GDM1 (cell line): ENCODE results near the gene SLAMF7.
A peak's percentile ranks its signal among the peaks of the same experiment; 100 is the strongest.
"Not testable (repeated sequence)": the region's sequence is repeated elsewhere in the genome, so short reads cannot be mapped to it uniquely, and the experiment has no call there.

ENCODE experiments used
- DNase-seq: peaks from one replicate; lab custom pipeline; 2025; lab: John Stamatoyannopoulos, UW

The SLAMF7 gene, protein sequence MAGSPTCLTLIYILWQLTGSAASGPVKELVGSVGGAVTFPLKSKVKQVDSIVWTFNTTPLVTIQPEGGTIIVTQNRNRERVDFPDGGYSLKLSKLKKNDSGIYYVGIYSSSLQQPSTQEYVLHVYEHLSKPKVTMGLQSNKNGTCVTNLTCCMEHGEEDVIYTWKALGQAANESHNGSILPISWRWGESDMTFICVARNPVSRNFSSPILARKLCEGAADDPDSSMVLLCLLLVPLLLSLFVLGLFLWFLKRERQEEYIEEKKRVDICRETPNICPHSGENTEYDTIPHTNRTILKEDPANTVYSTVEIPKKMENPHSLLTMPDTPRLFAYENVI

DNA sequence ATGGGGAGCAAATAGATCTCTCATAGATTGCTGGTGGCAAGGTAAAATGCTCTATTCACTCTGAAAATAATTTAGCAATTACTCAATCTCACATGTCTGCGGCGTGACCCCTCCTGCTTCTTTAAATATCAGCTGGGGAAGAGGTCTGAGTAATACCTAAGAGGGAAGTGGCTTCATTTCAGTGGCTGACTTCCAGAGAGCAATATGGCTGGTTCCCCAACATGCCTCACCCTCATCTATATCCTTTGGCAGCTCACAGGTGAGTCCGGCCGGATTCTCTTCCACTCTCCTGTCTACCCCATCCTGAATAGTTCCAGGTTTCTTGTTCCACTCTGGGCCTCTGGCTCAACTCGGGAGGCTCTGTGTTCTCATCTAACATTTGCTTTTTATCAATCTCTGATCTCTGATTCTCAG lies at the start of gene SLAMF7:
Gene SLAMF7, plus strand, starts transcription at position 150 of the 414 bp plus-strand sequence. Its CDS starts 55 bp downstream, at position 205.
- peak; percentile 10 for DNase-seq

DNA sequence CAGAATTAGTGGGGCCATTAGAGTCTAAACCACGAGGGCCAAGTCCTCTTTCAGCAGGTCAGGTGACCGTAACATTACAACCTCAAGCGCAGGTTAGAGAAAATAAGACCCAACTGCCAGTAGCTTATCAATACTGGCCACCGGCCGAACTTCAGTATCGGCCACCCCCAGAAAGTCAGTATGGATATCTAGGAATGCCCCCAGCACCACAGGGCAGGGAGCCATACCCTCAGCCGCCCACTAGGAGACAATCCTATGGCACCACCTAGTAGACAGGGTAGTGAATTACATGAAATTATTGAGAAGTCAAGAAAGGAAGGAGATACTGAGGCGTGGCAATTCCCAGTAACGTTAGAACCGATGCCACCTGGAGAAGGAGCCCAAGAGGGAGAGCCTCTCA lies 46.7 kb upstream of the SLAMF7 start:
- DNase-seq, result not testable (repeated sequence)

DNA sequence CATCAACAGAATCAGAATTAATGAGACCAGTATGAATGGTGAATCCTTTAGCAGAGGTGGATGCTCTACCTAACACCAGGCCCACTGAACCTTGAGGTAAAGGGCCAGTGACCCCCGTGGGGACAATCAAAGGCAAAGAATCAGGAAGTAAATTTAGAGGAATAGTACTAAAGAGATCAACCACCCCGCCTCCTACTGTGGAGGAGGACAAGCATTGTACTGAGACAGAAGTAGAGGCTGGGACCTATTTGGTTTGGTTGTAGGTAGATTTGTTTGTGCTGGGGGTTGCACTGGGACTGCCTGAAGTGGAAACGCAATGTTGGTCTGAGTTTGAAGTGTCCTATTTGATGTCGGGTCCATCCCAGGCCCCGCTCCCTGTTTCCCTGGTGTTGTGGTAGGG lies 36.9 kb upstream of the SLAMF7 start:
- no peak for DNase-seq

DNA sequence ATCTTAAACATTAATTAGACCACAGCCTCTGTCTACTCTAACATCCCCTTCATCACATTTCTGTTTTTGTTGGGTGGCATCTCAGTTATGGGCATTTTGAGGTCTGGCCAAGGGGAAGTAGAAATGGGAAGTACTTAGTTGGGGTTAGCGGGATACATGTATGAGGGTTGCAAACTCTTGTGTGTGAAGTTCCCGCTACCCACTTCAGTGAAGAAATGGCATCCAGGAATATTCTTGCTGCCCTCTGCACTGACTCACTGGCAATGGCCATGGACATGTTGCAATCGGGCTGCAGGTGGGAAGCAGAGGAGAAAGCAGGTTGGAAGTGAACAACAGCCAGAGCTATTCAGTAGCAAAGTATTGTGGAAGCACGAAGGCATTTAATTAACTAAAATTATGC lies 34.8 kb upstream of the SLAMF7 start:
- DNase-seq, result peak; percentile 75

DNA sequence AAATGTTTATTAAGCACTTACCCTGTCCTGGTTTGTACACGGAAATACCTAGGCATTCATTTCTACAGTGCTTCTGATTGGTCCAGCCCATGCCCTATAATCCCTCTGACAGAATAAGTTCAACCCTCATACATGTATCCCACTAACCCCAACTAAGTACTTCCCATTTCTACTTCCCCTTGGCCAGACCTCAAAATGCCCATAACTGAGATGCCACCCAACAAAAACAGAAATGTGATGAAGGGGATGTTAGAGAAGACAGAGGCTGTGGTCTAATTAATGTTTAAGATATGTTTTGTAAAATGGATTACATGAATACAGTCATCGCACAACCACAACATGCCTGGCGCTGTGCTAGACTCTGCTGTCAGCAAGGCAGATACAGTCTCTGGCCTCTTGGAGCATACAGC lies 33.8 kb upstream of the SLAMF7 start:
- peak; percentile 53 for DNase-seq

DNA sequence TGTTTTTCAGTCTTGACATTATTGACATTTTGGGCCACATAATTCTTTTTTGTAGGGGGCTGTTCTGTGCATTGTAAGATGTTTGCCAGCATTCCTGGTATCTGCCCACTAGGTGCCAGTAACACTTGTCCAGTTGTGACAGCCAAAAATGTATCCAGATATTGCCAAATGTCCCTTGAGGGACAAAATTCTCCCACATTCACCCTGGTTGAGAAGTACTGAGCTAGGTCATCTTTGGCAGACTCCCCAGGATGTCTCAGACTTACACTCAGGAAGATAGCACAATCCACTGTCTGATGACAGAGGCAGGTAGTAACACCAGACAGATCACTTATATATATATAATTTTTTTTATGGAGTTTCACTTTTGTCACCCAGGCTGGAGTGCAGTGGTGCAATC lies 33.3 kb upstream of the SLAMF7 start:
- DNase-seq, result no peak

DNA sequence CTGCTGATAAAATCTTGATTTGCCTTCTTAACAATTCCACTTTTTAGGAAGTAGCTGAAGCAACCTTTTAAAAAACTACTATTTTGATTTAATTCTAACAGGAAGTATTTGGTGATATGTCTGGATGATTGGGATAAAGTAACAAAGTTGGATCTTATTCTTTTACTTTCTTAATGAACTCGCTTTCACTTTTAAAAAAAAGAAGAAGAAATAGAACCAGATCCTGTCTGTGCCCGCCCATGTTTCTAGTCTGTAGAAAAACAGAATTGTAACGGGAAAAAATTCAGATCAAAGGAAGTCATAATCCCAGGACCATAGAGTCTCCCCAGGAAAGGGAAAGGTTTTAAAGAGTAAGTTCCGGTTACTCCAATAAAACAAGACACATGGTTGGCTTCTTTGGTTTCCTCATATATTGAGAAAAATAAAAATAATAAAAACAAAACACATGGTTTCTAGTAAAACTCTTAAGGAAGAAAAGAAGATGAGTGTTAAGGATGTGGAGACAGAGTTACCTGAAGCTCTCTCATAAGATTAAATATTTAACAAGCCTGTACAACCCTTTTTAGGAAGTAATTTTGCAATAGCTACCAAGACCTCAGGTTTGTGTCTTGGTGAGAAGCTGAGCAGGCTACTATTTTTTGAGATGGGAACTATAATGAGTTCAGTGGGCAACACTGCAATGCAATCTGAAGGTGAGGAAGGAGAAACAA lies 32.4 kb upstream of the SLAMF7 start:
- no peak for DNase-seq

DNA sequence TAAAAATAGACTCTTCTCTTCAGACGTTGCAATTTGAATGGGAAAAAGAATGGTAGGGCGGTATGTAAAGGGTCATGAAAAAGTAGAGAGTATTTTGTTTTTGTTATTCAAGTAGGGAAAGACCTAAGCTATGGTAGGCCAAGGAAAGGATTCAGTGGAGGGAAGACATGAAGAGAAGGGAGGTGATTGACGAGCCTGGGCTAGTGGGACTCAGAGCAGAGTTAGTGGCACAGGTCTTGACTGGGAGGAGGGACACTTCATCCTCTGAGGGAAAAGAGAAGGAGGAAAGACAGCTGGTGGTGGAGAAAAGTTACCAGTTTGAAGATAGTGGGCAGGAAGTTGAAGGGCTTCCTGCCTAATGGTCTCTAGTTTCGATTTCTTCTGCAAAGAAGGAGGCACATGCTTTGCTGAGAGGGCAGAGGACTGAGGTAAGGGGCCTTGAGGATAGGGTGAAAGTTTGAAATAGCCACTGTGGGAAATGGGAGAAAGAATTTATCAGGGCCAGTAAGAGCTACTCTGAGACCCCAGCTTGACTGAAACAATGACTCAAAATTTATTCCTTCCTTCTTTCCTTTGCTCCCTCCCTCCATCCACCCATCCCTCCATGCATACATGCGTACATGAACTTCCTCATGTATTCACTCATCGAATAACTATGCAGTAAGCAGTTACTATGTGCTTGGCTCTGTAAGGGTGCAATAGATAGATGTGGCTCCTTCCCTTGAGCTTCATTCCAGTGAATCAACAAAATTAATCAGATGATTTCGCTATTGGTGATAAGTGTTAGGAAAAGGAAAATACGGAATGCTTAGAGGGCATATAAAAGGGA lies 31.6 kb upstream of the SLAMF7 start:
- no peak for DNase-seq

DNA sequence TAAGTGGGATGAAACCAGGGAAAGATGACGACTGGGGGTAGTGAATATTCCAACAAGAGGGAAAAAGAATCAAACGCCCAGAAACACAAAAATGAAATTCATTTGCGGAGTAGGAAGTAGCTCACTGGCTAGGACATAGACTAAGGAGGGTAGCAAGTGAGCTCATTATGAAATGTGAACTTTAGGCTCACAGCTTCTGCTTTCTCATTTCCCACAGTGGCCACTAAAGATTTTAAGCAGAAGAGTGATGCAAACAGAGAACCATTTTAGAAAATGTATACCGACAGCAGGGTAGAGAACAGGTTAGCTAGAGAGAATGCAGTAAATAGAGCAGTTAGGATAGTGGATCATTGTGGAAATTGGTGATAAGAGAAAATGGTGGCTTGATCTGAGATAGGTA lies 30.9 kb upstream of the SLAMF7 start:
- peak; percentile 37 for DNase-seq

DNA sequence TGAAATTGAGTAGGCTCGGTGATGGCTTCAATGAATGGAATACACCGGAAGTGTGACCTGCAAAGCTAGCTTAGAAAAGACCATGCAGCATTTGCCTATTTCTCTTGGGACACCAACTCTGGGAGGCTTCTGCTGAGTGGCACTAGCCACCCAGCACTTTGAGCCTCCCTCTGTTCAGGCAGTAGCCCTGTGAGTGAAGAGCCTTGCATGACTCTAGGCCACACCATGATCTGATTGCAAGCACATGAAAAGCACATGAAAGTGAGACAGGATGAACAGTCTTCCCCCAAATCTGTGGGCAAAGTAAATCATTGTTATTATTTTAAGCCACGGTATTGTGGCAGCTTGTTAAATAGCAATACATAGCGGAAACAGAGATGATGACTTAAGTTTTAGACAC lies 30.2 kb upstream of the SLAMF7 start:
- DNase-seq, result no peak

DNA sequence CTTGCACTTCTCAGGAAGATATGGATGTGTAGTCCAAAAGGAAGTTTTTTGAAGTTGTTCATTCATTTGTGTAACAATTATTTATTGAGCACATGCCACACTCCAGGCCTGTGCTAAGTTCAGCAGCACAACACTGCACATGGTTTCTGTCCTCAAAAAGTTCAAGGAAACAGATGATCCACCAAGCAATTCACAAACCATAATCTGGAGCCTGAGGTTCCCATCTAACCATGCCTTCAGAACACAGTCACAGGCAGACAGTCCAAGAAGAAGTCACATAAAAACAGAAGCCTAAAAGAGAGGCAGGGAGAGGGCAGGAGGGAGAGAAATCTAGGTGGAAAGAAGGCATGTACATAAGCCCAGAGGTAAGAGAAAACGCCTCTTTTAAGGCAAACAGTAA lies 29.3 kb upstream of the SLAMF7 start:
- DNase-seq, result no peak

DNA sequence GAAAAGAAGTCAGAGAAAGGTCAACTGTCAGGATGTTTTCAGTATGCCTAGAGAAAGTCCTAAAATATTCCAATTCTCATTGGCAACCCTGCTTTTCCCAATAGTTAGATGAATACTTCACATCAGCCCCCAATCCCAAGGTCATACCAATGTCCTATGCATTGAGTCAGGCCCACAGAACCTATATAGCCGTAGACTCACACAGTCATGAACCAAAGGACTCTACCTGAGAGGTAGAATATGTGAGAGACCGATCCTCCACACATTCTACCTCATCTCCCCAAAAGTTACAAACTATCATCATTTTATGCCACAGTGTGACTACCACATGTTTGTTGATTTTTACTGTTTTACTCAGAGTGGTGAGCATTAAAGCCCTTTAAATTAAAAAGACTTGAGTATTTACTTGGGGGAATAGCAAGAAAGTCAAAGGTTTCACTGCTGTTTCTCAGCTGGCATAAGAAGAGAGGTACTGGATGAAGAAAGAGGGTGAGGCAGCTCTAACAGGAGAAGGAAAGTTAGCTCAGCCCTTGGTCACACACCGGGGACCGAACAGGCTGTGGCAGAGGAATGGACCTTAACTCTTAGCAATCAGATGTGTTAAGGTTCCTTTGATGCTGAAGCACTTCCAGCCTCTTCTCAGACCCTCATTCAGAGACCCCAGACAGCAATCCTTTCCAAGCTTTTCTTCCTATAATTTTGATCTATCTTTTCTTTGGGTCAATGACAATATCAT lies 28.4 kb upstream of the SLAMF7 start:
- DNase-seq, result no peak

DNA sequence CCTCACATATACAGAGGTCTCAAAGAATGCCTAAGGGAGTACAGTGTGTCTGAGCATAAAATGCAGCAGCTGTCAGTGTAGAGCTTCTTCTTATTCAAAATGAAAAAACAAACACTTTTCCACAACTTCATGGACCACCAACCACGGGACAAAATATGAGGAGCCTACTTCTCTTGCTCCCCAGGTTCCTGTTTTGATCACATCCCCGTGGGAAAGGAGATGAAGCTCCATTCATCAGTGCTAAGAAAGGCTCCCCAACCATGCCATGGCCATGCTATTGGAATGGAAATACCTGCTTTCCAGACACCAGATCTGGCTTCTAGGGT lies 27.8 kb upstream of the SLAMF7 start:
- no peak for DNase-seq

DNA sequence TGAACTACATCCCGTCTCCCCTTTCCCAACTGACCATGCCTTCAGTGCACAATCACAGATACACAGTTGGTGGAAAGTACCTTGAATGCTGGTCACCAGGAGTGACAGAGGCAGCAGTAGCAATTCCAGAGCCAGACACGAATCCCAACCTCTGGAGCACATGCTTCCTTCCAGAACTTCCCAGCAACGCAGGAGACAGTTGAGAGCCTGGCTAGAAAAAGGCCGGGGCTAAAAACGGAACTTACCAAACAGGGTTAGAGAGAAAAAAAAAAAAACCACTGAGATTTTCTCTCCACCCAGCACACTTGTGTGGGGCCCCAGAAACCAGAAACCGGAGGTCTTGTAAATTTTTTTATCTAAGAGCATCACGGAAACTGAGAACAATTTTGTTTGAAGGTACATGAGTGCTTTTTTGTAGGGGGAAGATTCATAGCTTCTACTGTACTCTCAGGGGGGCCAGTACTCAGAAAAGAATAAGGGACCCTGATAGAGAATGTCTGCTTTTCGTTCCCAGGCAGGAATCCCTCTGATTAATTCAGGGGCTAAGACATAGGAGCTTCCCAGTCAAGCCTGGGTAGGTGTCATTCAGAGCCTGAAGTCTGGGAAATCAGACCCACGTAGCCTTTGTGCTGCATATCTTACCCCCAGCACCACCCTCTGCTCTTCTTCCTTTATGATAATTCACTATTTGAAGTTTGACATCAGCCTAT lies 27.3 kb upstream of the SLAMF7 start, which contains the start of gene CD48:
Gene CD48, minus strand, starts transcription at position 221 of the 710 bp plus-strand sequence. Its CDS starts 59 bp downstream, at position 162.
- DNase-seq, result peak; percentile 20

DNA sequence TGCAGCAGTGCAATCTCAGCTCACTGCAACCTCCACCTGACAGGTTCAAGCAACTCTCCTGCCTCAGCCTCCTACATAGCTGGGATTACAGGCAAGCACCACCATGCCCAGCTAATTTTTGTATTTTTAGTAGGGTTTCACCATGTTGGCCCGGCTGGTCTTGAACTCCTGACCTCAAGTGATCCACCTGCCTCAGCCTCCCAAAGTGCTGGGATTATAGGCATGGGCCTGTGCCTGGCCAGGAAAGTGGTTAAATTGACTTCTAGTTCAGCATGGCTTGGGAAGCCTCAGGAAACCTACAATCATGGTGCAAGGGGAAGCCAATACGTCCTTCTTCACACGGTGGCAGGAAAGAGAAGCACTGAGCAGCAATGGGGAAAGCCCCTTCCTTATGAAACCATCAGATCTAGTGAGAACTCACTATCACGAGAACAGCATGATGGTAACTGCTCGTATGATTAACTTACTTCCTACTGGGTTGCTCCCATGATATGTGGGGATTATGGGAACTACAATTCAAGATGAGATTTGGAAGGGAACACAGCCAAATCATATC lies 26.4 kb upstream of the SLAMF7 start:
- DNase-seq, result not testable (repeated sequence)

DNA sequence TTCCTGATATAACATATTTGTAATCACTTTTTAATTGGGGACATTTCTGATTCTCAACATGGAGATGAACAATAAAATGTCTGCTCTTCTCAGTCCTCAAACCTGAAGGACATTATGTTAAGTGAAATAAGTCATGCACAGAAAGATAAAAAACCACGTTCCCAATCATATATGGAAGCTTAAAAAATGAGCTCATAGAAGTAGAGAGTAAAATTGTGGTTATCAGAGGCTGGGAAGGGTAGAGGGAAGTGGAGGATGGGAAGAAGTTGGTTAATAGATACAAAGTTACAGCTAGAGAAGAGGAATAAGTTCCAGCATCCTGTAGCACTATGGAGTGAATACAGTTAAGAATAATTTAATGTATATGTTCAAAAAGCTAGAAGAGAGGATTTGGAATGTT lies 25.9 kb upstream of the SLAMF7 start:
- DNase-seq, result no peak

DNA sequence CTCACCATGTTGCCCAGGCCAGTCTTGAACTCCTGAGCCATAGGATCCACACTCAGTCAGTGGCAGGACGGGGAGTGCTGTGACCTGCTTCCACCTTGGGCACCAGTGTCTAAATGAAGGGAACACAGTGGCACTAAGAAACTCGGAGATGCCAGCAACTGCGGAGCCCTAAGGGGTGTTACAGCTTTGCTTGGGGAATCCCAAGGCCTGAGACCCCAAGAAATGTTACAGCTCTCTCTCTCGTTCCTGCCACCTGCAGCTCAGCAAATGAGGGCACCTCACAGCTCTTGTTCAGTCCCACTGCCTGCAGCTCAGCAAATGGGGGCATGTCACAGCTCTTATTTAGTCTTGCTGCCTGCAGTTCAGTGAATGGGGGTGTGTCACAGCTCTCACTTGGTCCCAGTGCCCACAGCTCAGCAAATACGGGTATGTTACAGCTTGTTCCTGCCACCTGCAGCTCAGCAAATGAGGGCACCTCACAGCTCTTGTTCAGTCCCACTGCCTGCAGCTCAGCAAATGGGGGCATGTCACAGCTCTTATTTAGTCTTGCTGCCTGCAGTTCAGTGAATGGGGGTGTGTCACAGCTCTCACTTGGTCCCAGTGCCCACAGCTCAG lies 24.9 kb upstream of the SLAMF7 start:
- DNase-seq, result not testable (repeated sequence)

DNA sequence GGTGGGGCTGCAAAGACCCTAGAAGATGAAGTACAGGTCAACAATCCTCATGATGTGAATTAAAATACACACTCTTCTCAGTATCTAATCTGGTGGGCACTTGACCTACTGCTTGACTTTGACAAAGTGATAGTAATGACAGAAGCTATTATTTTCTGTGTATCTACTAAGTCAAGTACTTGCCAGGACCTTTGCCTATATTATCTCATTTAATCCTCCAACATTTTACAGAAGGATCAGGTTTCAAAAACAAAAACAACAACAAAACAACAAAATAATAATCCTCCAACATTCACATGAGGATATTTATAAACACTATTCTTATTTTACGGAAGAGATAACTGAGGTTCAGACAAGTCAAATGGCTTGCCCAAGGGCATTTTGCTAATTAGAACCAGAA lies 23.0 kb upstream of the SLAMF7 start:
- no peak for DNase-seq

DNA sequence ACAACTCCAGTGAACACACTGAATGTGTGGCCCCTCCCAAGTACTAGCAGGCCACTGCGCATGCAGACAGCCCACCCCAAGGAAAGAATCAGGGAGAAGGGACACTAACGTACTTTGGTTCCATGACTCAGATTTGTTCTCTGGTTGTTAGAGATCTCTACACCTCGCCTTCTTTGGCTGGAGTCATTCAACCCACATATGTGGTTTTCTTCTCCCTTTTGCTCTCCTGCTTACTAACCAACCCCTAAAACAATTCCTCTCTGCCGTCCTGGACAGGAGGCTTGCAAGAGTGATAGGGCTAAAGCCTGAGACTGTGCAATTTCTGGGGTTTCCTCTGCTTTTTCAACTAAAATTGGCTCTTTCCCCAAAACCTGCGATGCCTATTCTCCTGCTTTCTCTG lies 21.7 kb upstream of the SLAMF7 start:
- DNase-seq, result no peak

DNA sequence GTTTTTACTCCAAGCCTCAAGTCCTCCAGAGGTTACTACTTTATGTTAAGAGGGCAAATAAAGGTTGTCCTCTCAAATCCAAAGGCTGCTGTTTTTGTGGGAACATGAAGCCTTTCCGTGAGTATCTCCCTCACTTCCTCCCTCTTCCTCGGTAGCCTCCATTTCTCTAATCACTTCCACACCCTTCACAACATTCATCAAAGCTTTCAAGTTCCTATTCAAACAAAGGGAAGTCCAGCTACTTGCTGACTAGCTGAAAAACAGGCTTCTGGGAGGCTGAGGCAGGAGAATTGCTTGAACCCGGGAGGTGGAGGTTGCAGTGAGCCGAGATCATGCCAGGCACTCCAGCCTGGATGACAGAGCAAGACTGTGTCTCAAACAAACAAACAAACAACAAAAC lies 20.8 kb upstream of the SLAMF7 start:
- no peak for DNase-seq
